Endothelial cell of umbilical vein (primary cell): ENCODE data around the gene ZNF844. TPM values are rescaled to one million over a fixed set of nuclear protein-coding genes. Genes with fewer than 3 reads are reported as not detected.
A peak's percentile ranks its signal among the peaks of the same experiment; 100 is the strongest.

Experiments used
- BruUV-seq: library from RNA; stranded (reverse); fragments of 400-500 nt; replicated peaks from 2 replicates; lab custom pipeline; 2021; lab: Mats Ljungman, UMichigan
- CTCF ChIA-PET: fragments of 300-600, 350-600 bp; sonication (Branson Sonifier 250); formaldehyde crosslinking; loops from one replicate; lab custom pipeline; 2021; ENCODE audit warnings: antibody characterized with exemption, inconsistent platforms; lab: Charles Lee
- POLR2A ChIA-PET: fragments of 300-600, 350-600 bp; sonication (Branson Sonifier 250); formaldehyde crosslinking; loops from one replicate; lab custom pipeline; 2021; ENCODE audit warnings: antibody characterized with exemption, inconsistent platforms; lab: Charles Lee
- DNase-seq: peaks from one replicate; pipeline ENCODE4 v3.0.0-alpha.2; 2011; ENCODE audit warnings: low read depth, low spot score
- FAIRE-seq: peaks from 2 replicates; lab custom pipeline; 2011; peaks lifted over from hg19 to GRCh38; lab: Jason Lieb, UNC
- H2AFZ ChIP-seq: 2 replicates; pipeline ENCODE4 v1.6.0; 2012; ENCODE audit warnings: low read depth, low read length, control low read depth, inconsistent platforms
- H3K27ac ChIP-seq: 2 replicates; pipeline ENCODE4 v1.5.1; 2011; ENCODE audit warnings: low read depth, mild to moderate bottlenecking, control low read depth, low read length, moderate library complexity; ENCODE audit not compliant: insufficient read depth
- H3K27me3 ChIP-seq, 2 experiments: 2 replicates each; pipeline versions ENCODE4 v1.6.0 to v1.6.1; 2011; ENCODE audit warnings: low read length in 2 of 2, mixed read lengths in 1 of 2; ENCODE audit not compliant: control insufficient read depth in 2 of 2, insufficient read depth in 2 of 2
- H3K36me3 ChIP-seq, 2 experiments: 2 replicates in 1 of 2; 3 replicates in 1 of 2; pipeline ENCODE4 v1.5.1; 2011; ENCODE audit warnings: low read length in 2 of 2, mild to moderate bottlenecking in 1 of 2, moderate library complexity in 1 of 2; ENCODE audit not compliant: control insufficient read depth in 2 of 2, insufficient read depth in 2 of 2; ENCODE audit errors: extremely low read depth in 1 of 2
- H3K4me1 ChIP-seq: 3 replicates; pipeline ENCODE4 v1.5.1; 2011; ENCODE audit warnings: mild to moderate bottlenecking, low read length; ENCODE audit not compliant: control insufficient read depth, insufficient read depth; ENCODE audit errors: extremely low read depth
- H3K4me2 ChIP-seq: 2 replicates; pipeline ENCODE4 v1.6.1; 2011; ENCODE audit warnings: low read length, control low read depth, mixed read lengths; ENCODE audit not compliant: insufficient read depth
- H3K4me3 ChIP-seq, 3 experiments: fragments of 200-600 bp in 1 of 3; sonication (generic), shearing (Covaris generic) in 1 of 3; replicated peaks in 1 of 3; 2 replicates each; pipeline ENCODE4 v1.5.1; 2011 to 2016; ENCODE audit warnings: control low read depth in 3 of 3, low read length in 3 of 3, mild to moderate bottlenecking in 2 of 3, inconsistent platforms in 1 of 3, low read depth in 1 of 3, moderate library complexity in 1 of 3; ENCODE audit not compliant: insufficient read depth in 1 of 3
- H3K79me2 ChIP-seq: 2 replicates; pipeline ENCODE4 v1.6.0; 2012; ENCODE audit warnings: low read length, inconsistent platforms; ENCODE audit not compliant: control insufficient read depth, insufficient read depth
- H3K9ac ChIP-seq: replicated peaks from 2 replicates; pipeline ENCODE3; 2011; ENCODE audit warnings: low read length, control low read depth; ENCODE audit not compliant: insufficient read depth; ENCODE audit errors: extremely low read depth
- H3K9me1 ChIP-seq: replicated peaks from 3 replicates; pipeline ENCODE4 v1.6.0; 2011; ENCODE audit warnings: mild to moderate bottlenecking, low read length; ENCODE audit not compliant: control insufficient read depth, insufficient read depth; ENCODE audit errors: extremely low read depth
- H3K9me3 ChIP-seq: replicated peaks from 2 replicates; pipeline ENCODE4 v1.5.1; 2012; ENCODE audit warnings: low read length, inconsistent platforms; ENCODE audit not compliant: control insufficient read depth, insufficient read depth
- H4K20me1 ChIP-seq: replicated peaks from 2 replicates; pipeline ENCODE3; 2011; ENCODE audit warnings: mild to moderate bottlenecking, low read length; ENCODE audit not compliant: control insufficient read depth, insufficient read depth; ENCODE audit errors: extremely low read depth
- CTCF ChIP-seq, 2 donors: IDR thresholded peaks; 1 replicate in 1 of 2; 2 replicates in 1 of 2; pipeline ENCODE4 v1.5.1; 2011; ENCODE audit warnings: low read length in 2 of 2, mild to moderate bottlenecking in 2 of 2, moderate library complexity in 2 of 2, control low read depth in 1 of 2, inconsistent platforms in 1 of 2, low read depth in 1 of 2; ENCODE audit not compliant: insufficient read depth in 1 of 2; ENCODE audit errors: extremely low read depth in 1 of 2
- EZH2 ChIP-seq: IDR thresholded peaks from 2 replicates; pipeline ENCODE4 v1.6.1; 2012; ENCODE audit warnings: borderline replicate concordance, low read depth, mild to moderate bottlenecking, moderate library complexity, low read length, inconsistent platforms; ENCODE audit not compliant: severe bottlenecking
- FOS ChIP-seq: IDR thresholded peaks from 2 replicates; pipeline ENCODE4 v1.6.1; 2011; ENCODE audit warnings: mild to moderate bottlenecking, low read length, moderate library complexity, borderline replicate concordance; ENCODE audit not compliant: insufficient read depth
- GATA2 ChIP-seq: IDR thresholded peaks from 2 replicates; pipeline ENCODE4 v1.7.0; 2011; ENCODE audit warnings: low read depth, mild to moderate bottlenecking, moderate library complexity, mixed read lengths, low read length; ENCODE audit not compliant: insufficient read length, insufficient read depth
- JUN ChIP-seq: IDR thresholded peaks from 2 replicates; pipeline ENCODE4 v1.6.1; 2011; ENCODE audit warnings: borderline replicate concordance, low read depth; ENCODE audit not compliant: insufficient read length, insufficient read depth
- MAX ChIP-seq: IDR thresholded peaks from 2 replicates; pipeline ENCODE4 v1.6.1; 2011; ENCODE audit not compliant: insufficient read depth, insufficient read length
- MYC ChIP-seq: IDR thresholded peaks from one replicate; pipeline ENCODE4 v1.6.1; 2011; ENCODE audit warnings: mild to moderate bottlenecking, low read depth, low read length
- POLR2A ChIP-seq: IDR thresholded peaks from 2 replicates; pipeline ENCODE4 v1.6.1; 2012; ENCODE audit warnings: low read depth, mild to moderate bottlenecking, control low read depth, low read length
- POLR2AphosphoS5 ChIP-seq: IDR thresholded peaks from 2 replicates; pipeline ENCODE4 v1.6.1; 2012; ENCODE audit warnings: low read depth, mild to moderate bottlenecking, control low read depth, low read length, moderate library complexity; ENCODE audit not compliant: insufficient read depth
- dilution Hi-C: fragments of 300-500 bp; cut with MboI; formaldehyde crosslinking; loops from one replicate; pipeline ENCODE4 v1.15.0; 2019; ENCODE audit warnings: low sequenced_read_pairs; ENCODE audit not compliant: extremely low pct_ligation_motif_present
- intact Hi-C: fragments of 100-400 bp; cut with micrococcal nuclease; formaldehyde crosslinking; loops from one replicate; pipeline ENCODE4 v1.10.0; 2022
- polyA plus RNA-seq, 4 experiments: library from polyadenylated mRNA; depleted of rRNA in 3 of 4; stranded (reverse) in 3 of 4; unstranded in 1 of 4; fragments of >200 nt; gene quantifications; 2 replicates each; pipeline versions ENCODE4 v1.2.1 to v1.2.3, GENCODE V29; 2011 to 2012; ENCODE audit warnings: missing spikeins in 1 of 4
- total RNA-seq: library from RNA; stranded (reverse); gene quantifications from 2 replicates; pipeline ENCODE4 v1.2.3, GENCODE V29; 2021

The ZNF844 gene
- total and polyA plus RNA-seq, 2 donors (not counting 3 experiments of a cell fraction or from before 2014, with no cell fraction given), result 0.90 to 3.8 TPM

- dilution Hi-C loops (no loop called here), intact Hi-C loops (no loop called here)
- CTCF ChIA-PET, result interaction anchor here (1.3 kb wide), 1 partner anchor 106 kb away, joined by 3 read pairs; no protein-coding TSS in a partner anchor
These were observed 29.0 kb upstream of the ZNF844 start, which contains the start of gene ZNF433 for GRCh38 chr19:12035220-12036172. TSS of gene ZNF433 (minus strand) at chr19:12035679. CDS start at chr19:12035539, 140 bp downstream.

GRCh38 chr19:12042893-12043292 is 21.6 kb upstream of the ZNF844 start:
- CTCF ChIA-PET, result no interaction called here
- TF ChIP-seq POLR2AphosphoS5 (no peak), POLR2A (no peak), CTCF (IDR thresholded peaks at IDR 0.05; ENCODE audit: extremely low read depth in 1 of 2, insufficient read depth in 1 of 2, low read depth in 1 of 2, low read length in 2 of 2) (no peak), MYC (no peak), GATA2 (no peak), JUN (no peak), EZH2 (no peak), FOS (no peak), MAX (no peak)
- Histone ChIP-seq H3K27ac (no peak overlapping the region), H3K4me1 (no peaks in the 10 kb centered on the region), H3K79me2 (no peaks in the 10 kb centered on the region), H4K20me1 (no peaks in the 10 kb centered on the region), H3K27me3 (no peaks in the 10 kb centered on the region), H3K36me3 (no peaks in the 10 kb centered on the region), H3K4me2 (no peak overlapping the region), H3K9ac (no peak overlapping the region), H3K9me1 (no peaks in the 10 kb centered on the region), H3K4me3 (no peak overlapping the region), H2AFZ (no peak overlapping the region), H3K9me3 (peaks cover 16% of the 10 kb centered on the region)
- FAIRE-seq (no peak), DNase-seq (no peak)
- dilution Hi-C loops (no loop called here), intact Hi-C loops (no loop called here)
- POLR2A ChIA-PET, result no interaction called here
- no TSS peak for BruUV-seq

More at GRCh38 chr19:12035220-12036172, 29.0 kb upstream of the ZNF844 start, which contains the start of gene ZNF433:
- no peak for TF ChIP-seq EZH2
- TF ChIP-seq POLR2A, result peak; percentile 68
- peak; percentile 30 for TF ChIP-seq POLR2AphosphoS5
- Histone ChIP-seq H2AFZ (peak within 1 kb of the TSS; percentile 100), H3K4me3 (peak within 1 kb of the TSS; percentile 52 to 87 (median 76)), H3K36me3 (no peaks in the 10 kb centered on the region), H3K27ac (peak within 1 kb of the TSS; percentile 48), H3K4me2 (peak within 1 kb of the TSS; percentile 98), H3K27me3 (no peaks in the 10 kb centered on the region), H4K20me1 (no peaks in the 10 kb centered on the region), H3K9me1 (no peaks in the 10 kb centered on the region), H3K9me3 (no peaks in the 10 kb centered on the region), H3K4me1 (peaks cover 2% of the 10 kb centered on the region), H3K9ac (peak within 1 kb of the TSS; percentile 74), H3K79me2 (no peaks in the 10 kb centered on the region)
- BruUV-seq, result no TSS peak
- POLR2A ChIA-PET, result no interaction called here
- DNase-seq (peak; percentile 76), FAIRE-seq (peak; percentile 77)
